HepG2 (cell line): ENCODE results near the gene NRL. TPM values are rescaled to one million over a fixed set of nuclear protein-coding genes. Genes with fewer than 3 reads are reported as not detected.

ENCODE experiments used
- CENPX ChIP-seq: sonication (generic); formaldehyde crosslinking; IDR thresholded peaks from 2 replicates; pipeline ENCODE4 v1.9.0; 2021; ENCODE audit warnings: mild to moderate bottlenecking, missing genetic modification reagents, moderate library complexity
- HIVEP1 ChIP-seq: sonication (generic); formaldehyde crosslinking; IDR thresholded peaks from 2 replicates; pipeline ENCODE4 v1.4.0; 2020; ENCODE audit warnings: mild to moderate bottlenecking, missing genetic modification reagents
- HMGA1 ChIP-seq: sonication (generic); formaldehyde crosslinking; conservative IDR thresholded peaks from 2 replicates; pipeline ENCODE4 v1.4.0; 2020; ENCODE audit warnings: missing genetic modification reagents
- HNRNPH1 ChIP-seq: fragments of 200-400 bp; formaldehyde crosslinking; optimal IDR thresholded peaks from 2 replicates; pipeline ENCODE3; 2017; ENCODE audit warnings: mild to moderate bottlenecking, low read depth, low read length
- MIER3 ChIP-seq: IDR thresholded peaks from 2 replicates; pipeline ENCODE4 v1.6.1; 2016; ENCODE audit warnings: missing compliant biosample characterization, borderline replicate concordance
- NCOA2 ChIP-seq: sonication (generic); formaldehyde crosslinking; IDR thresholded peaks from 2 replicates; pipeline ENCODE4 v1.8.0; 2022; ENCODE audit warnings: inconsistent platforms
- NFKBIZ ChIP-seq: IDR thresholded peaks from 2 replicates; pipeline ENCODE4 v1.6.1; 2018; ENCODE audit warnings: missing genetic modification reagents, missing compliant biosample characterization
- RFXANK ChIP-seq: IDR thresholded peaks from 2 replicates; pipeline ENCODE4 v1.6.1; 2016
- TARDBP ChIP-seq: sonication (generic); formaldehyde crosslinking; IDR thresholded peaks from 2 replicates; pipeline ENCODE4 v1.8.0; 2022; ENCODE audit warnings: mild to moderate bottlenecking, missing genetic modification reagents
- YEATS4 ChIP-seq: sonication (generic); formaldehyde crosslinking; IDR thresholded peaks from 2 replicates; pipeline ENCODE4 v1.4.0; 2020; ENCODE audit warnings: missing genetic modification reagents, borderline replicate concordance
- ZNF24 ChIP-seq: fragments of 450-650 bp; IDR thresholded peaks from 2 replicates; pipeline ENCODE4 v1.6.1; 2017; ENCODE audit warnings: antibody characterized with exemption, mild to moderate bottlenecking
- ZNF343 ChIP-seq: sonication (generic); formaldehyde crosslinking; IDR thresholded peaks from 2 replicates; pipeline ENCODE4 v1.4.0; 2020; ENCODE audit warnings: mild to moderate bottlenecking, missing genetic modification reagents
- ZNF639 ChIP-seq: conservative IDR thresholded peaks from 2 replicates; pipeline ENCODE4 v1.6.1; 2018; ENCODE audit warnings: missing genetic modification reagents
- ZNF773 ChIP-seq: sonication (generic); formaldehyde crosslinking; IDR thresholded peaks from 2 replicates; pipeline ENCODE4 v1.4.0; 2020; ENCODE audit warnings: missing genetic modification reagents, borderline replicate concordance
- ZSCAN31 ChIP-seq: sonication (generic); formaldehyde crosslinking; IDR thresholded peaks from 2 replicates; pipeline ENCODE4 v1.5.0; 2020; ENCODE audit warnings: low read depth, mild to moderate bottlenecking, missing genetic modification reagents
- polyA plus RNA-seq, 8 experiments: library from polyadenylated mRNA; depleted of rRNA in 3 of 8; stranded (reverse) in 7 of 8; unstranded in 1 of 8; fragments of >200 nt; fragmentation: Illumina TruSeq in 4 of 8; extraction: Trizol in 4 of 8; gene quantifications; 2 replicates each; pipeline versions ENCODE4 v1.2.1 to v1.2.3, GENCODE V29; 2011 to 2016; ENCODE audit warnings: low read depth in 4 of 8, missing spikeins in 1 of 8, mixed read lengths in 1 of 8; ENCODE audit not compliant: insufficient read depth in 1 of 8
- total RNA-seq, 5 experiments: library from RNA; depleted of rRNA; stranded (reverse); fragments of >200 nt; fragmentation: Illumina TruSeq; extraction: Trizol; gene quantifications; 2 replicates each; pipeline ENCODE4 v1.2.3, GENCODE V29; 2016; ENCODE audit warnings: low read depth in 1 of 5
- TF ChIP-seq, protein P1 (sequence below): sonication (generic); formaldehyde crosslinking; IDR thresholded peaks from 2 replicates; pipeline ENCODE4 v1.4.0; 2020; ENCODE audit warnings: missing genetic modification reagents; ENCODE audit errors: not compliant biosample characterization
- TF ChIP-seq, protein P2 (sequence below): sonication (generic); formaldehyde crosslinking; conservative IDR thresholded peaks from 2 replicates; pipeline ENCODE4 v1.4.0; 2020; ENCODE audit warnings: missing genetic modification reagents
- TF ChIP-seq, protein P3 (sequence below): sonication (generic); formaldehyde crosslinking; IDR thresholded peaks from 2 replicates; pipeline ENCODE4 v1.4.0; 2020; ENCODE audit warnings: missing genetic modification reagents
- TF ChIP-seq, protein P4 (sequence below): sonication (generic); formaldehyde crosslinking; IDR thresholded peaks from 2 replicates; pipeline ENCODE4 v1.4.0; 2020; ENCODE audit warnings: mild to moderate bottlenecking, missing genetic modification reagents

NRL gene
- total and polyA plus RNA-seq, 2 of the 13 experiments (the other 11 are each of a cell fraction or from before 2014, with no cell fraction given): 2.5 to 4.7 TPM

DNA sequence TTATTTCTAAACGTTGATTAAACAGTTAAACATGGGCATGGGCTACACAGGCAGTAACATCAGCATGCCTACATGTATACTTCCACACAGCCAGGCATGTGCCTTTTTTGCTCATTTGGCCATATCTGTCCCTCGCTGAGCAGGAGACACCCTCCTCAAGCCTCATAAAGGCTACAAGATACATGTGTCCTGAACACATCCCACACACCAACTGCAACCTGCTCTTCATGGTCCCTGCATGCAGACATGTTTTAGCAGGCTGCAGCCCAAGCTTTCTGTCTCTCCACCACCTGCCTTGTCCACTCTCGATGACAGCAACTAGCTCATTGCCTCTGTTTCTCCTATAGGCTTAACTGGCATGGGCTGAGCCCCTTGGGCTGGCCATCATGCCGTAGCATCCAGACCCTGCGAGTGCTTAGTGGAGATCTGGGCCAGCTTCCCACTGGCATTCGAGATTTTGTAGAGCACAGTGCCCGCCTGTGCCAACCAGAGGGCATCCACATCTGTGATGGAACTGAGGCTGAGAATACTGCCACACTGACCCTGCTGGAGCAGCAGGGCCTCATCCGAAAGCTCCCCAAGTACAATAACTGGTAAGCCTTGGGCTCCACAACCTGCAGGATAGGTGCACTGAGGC, 18.1 kb downstream of the NRL start (continued):
- TF ChIP-seq, protein P1, sequence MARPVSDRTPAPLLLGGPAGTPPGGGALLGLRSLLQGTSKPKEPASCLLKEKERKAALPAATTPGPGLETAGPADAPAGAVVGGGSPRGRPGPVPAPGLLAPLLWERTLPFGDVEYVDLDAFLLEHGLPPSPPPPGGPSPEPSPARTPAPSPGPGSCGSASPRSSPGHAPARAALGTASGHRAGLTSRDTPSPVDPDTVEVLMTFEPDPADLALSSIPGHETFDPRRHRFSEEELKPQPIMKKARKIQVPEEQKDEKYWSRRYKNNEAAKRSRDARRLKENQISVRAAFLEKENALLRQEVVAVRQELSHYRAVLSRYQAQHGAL: no peak
- TF ChIP-seq RFXANK (CRISPR knock-in tag) (no peak), ZNF639 (no peak), ZNF773 (CRISPR knock-in tag) (no peak; the same call in 1 of the 2 replicates), YEATS4 (no peak), NCOA2 (CRISPR knock-in tag) (no peak), ZSCAN31 (no peak), HMGA1 (CRISPR knock-in tag) (no peak), ZNF343 (CRISPR knock-in tag) (0 out of 2 replicates have a peak, but pooled peaks have one; percentile 65), HIVEP1 (CRISPR knock-in tag) (peak; percentile 23; the same call in 1 of the 2 replicates), TARDBP (CRISPR knock-in tag) (peak; percentile 65; the same call in 1 of the 2 replicates), MIER3 (CRISPR knock-in tag) (no peak), HNRNPH1 (no peak), ZNF24 (no peak), CENPX (no peak), NFKBIZ (no peak)
- TF ChIP-seq, protein P2, sequence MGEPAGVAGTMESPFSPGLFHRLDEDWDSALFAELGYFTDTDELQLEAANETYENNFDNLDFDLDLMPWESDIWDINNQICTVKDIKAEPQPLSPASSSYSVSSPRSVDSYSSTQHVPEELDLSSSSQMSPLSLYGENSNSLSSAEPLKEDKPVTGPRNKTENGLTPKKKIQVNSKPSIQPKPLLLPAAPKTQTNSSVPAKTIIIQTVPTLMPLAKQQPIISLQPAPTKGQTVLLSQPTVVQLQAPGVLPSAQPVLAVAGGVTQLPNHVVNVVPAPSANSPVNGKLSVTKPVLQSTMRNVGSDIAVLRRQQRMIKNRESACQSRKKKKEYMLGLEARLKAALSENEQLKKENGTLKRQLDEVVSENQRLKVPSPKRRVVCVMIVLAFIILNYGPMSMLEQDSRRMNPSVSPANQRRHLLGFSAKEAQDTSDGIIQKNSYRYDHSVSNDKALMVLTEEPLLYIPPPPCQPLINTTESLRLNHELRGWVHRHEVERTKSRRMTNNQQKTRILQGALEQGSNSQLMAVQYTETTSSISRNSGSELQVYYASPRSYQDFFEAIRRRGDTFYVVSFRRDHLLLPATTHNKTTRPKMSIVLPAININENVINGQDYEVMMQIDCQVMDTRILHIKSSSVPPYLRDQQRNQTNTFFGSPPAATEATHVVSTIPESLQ: no peak
- TF ChIP-seq, protein P3, sequence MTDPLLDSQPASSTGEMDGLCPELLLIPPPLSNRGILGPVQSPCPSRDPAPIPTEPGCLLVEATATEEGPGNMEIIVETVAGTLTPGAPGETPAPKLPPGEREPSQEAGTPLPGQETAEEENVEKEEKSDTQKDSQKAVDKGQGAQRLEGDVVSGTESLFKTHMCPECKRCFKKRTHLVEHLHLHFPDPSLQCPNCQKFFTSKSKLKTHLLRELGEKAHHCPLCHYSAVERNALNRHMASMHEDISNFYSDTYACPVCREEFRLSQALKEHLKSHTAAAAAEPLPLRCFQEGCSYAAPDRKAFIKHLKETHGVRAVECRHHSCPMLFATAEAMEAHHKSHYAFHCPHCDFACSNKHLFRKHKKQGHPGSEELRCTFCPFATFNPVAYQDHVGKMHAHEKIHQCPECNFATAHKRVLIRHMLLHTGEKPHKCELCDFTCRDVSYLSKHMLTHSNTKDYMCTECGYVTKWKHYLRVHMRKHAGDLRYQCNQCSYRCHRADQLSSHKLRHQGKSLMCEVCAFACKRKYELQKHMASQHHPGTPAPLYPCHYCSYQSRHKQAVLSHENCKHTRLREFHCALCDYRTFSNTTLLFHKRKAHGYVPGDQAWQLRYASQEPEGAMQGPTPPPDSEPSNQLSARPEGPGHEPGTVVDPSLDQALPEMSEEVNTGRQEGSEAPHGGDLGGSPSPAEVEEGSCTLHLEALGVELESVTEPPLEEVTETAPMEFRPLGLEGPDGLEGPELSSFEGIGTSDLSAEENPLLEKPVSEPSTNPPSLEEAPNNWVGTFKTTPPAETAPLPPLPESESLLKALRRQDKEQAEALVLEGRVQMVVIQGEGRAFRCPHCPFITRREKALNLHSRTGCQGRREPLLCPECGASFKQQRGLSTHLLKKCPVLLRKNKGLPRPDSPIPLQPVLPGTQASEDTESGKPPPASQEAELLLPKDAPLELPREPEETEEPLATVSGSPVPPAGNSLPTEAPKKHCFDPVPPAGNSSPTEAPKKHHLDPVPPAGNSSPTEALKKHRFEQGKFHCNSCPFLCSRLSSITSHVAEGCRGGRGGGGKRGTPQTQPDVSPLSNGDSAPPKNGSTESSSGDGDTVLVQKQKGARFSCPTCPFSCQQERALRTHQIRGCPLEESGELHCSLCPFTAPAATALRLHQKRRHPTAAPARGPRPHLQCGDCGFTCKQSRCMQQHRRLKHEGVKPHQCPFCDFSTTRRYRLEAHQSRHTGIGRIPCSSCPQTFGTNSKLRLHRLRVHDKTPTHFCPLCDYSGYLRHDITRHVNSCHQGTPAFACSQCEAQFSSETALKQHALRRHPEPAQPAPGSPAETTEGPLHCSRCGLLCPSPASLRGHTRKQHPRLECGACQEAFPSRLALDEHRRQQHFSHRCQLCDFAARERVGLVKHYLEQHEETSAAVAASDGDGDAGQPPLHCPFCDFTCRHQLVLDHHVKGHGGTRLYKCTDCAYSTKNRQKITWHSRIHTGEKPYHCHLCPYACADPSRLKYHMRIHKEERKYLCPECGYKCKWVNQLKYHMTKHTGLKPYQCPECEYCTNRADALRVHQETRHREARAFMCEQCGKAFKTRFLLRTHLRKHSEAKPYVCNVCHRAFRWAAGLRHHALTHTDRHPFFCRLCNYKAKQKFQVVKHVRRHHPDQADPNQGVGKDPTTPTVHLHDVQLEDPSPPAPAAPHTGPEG (CRISPR knock-in tag): peak; percentile 33; the same call in 1 of the 2 replicates
- TF ChIP-seq, protein P4, sequence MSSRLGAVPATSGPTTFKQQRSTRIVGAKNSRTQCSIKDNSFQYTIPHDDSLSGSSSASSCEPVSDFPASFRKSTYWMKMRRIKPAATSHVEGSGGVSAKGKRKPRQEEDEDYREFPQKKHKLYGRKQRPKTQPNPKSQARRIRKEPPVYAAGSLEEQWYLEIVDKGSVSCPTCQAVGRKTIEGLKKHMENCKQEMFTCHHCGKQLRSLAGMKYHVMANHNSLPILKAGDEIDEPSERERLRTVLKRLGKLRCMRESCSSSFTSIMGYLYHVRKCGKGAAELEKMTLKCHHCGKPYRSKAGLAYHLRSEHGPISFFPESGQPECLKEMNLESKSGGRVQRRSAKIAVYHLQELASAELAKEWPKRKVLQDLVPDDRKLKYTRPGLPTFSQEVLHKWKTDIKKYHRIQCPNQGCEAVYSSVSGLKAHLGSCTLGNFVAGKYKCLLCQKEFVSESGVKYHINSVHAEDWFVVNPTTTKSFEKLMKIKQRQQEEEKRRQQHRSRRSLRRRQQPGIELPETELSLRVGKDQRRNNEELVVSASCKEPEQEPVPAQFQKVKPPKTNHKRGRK (CRISPR knock-in tag): no peak
